DOHH2 (cell line): ENCODE data around the gene PCNX2.
"Not testable (repeated sequence)": the region's sequence is repeated elsewhere in the genome, so short reads cannot be mapped to it uniquely, and the experiment has no call there.

Experiments
- H3F3A ChIP-seq: fragments of 200-600 bp; sonication (generic), shearing (Covaris generic); 2 replicates; pipeline ENCODE4 v1.6.0; 2016; ENCODE audit warnings: antibody characterized with exemption, mild to moderate bottlenecking; ENCODE audit not compliant: control insufficient read depth, insufficient read depth
- H3K27ac ChIP-seq: fragments of 200-600 bp; sonication (generic); 2 replicates; pipeline ENCODE4 v1.5.1; 2014; ENCODE audit warnings: low read depth, mild to moderate bottlenecking, low read length, moderate library complexity
- H3K27me3 ChIP-seq: fragments of 200-600 bp; sonication (generic); 2 replicates; pipeline ENCODE4 v1.6.1; 2014; ENCODE audit warnings: mild to moderate bottlenecking, low read length, mixed read lengths; ENCODE audit not compliant: control insufficient read depth
- H3K36me3 ChIP-seq: fragments of 200-600 bp; sonication (generic); 2 replicates; pipeline ENCODE4 v1.6.1; 2014; ENCODE audit warnings: mild to moderate bottlenecking, low read length, moderate library complexity, mixed read lengths; ENCODE audit not compliant: control insufficient read depth
- H3K4me1 ChIP-seq: fragments of 200-600 bp; sonication (generic); 2 replicates; pipeline ENCODE4 v1.6.1; 2014; ENCODE audit warnings: mild to moderate bottlenecking, low read length, mixed read lengths; ENCODE audit not compliant: control insufficient read depth
- H3K4me2 ChIP-seq: fragments of 200-600 bp; sonication (generic); 2 replicates; pipeline ENCODE4 v1.6.0; 2014; ENCODE audit warnings: mild to moderate bottlenecking, low read length, moderate library complexity
- H3K4me3 ChIP-seq: fragments of 200-600 bp; sonication (generic); 2 replicates; pipeline ENCODE4 v1.5.1; 2014; ENCODE audit warnings: mild to moderate bottlenecking, low read length, mixed read lengths
- H3K79me2 ChIP-seq: fragments of 200-600 bp; sonication (generic); 2 replicates; pipeline ENCODE4 v1.6.1; 2014; ENCODE audit warnings: mild to moderate bottlenecking, low read length, mixed read lengths; ENCODE audit not compliant: control insufficient read depth
- H3K9me2 ChIP-seq: fragments of 200-600 bp; sonication (generic); replicated peaks from 2 replicates; pipeline ENCODE4 v1.6.1; 2014; ENCODE audit warnings: mild to moderate bottlenecking, low read length, mixed read lengths; ENCODE audit not compliant: control insufficient read depth
- H3K9me3 ChIP-seq: fragments of 200-600 bp; sonication (generic); 2 replicates; pipeline ENCODE4 v1.6.1; 2014; ENCODE audit warnings: antibody characterized with exemption, low read length, mixed read lengths; ENCODE audit not compliant: control insufficient read depth, insufficient read depth
- H4K20me1 ChIP-seq: fragments of 200-600 bp; sonication (generic); 2 replicates; pipeline ENCODE4 v1.6.0; 2014; ENCODE audit warnings: low read depth, mild to moderate bottlenecking, antibody characterized with exemption, low read length, moderate library complexity; ENCODE audit not compliant: control insufficient read depth, insufficient read depth
- CTCF ChIP-seq: fragments of 200-600 bp; sonication (generic); IDR thresholded peaks from one replicate; pipeline ENCODE4 v1.5.1; 2014; ENCODE audit warnings: antibody characterized with exemption, mild to moderate bottlenecking, low read depth, low read length; ENCODE audit not compliant: poor library complexity, severe bottlenecking
- EZH2phosphoT487 ChIP-seq: fragments of 200-600 bp; sonication (generic); IDR thresholded peaks from 2 replicates; pipeline ENCODE4 v1.6.1; 2017; ENCODE audit warnings: borderline replicate concordance, mild to moderate bottlenecking, antibody characterized with exemption, low read length, moderate library complexity, mixed read lengths

Gene PCNX2

GRCh38 chr1:233180641-233181364 is 114.7 kb downstream of the PCNX2 start:
- no peaks in the 10 kb centered on the region for H4K20me1 ChIP-seq
- H3K4me1 ChIP-seq: peaks cover 25% of the 10 kb centered on the region
- H3F3A ChIP-seq: no peaks in the 10 kb centered on the region
- no peaks in the 10 kb centered on the region for H3K79me2 ChIP-seq
- H3K27ac ChIP-seq: peak overlapping the region; percentile 48
- no peaks in the 10 kb centered on the region for H3K9me2 ChIP-seq
- H3K27me3 ChIP-seq: no peaks in the 10 kb centered on the region
- peak overlapping the region; percentile 30 for H3K4me3 ChIP-seq
- TF ChIP-seq EZH2phosphoT487: no peak
- TF ChIP-seq CTCF: no peak
- peaks cover 8% of the 10 kb centered on the region; the same call in 1 of the 2 replicates for H3K36me3 ChIP-seq
- peak overlapping the region; percentile 42 for H3K4me2 ChIP-seq
- peaks cover 3% of the 10 kb centered on the region; the same call in 1 of the 2 replicates for H3K9me3 ChIP-seq

GRCh38 chr1:233179638-233180037 is 115.9 kb downstream of the PCNX2 start:
- H3K36me3 ChIP-seq, H3K9me3 ChIP-seq, H3F3A ChIP-seq, H3K79me2 ChIP-seq, H3K9me2 ChIP-seq, H4K20me1 ChIP-seq, H3K27me3 ChIP-seq: not testable (repeated sequence)
- Histone ChIP-seq H3K4me2 (peak overlapping the region; percentile 42), H3K4me1 (peaks cover 25% of the 10 kb centered on the region), H3K27ac (peak overlapping the region; percentile 48), H3K4me3 (peak overlapping the region; percentile 30)

DNA sequence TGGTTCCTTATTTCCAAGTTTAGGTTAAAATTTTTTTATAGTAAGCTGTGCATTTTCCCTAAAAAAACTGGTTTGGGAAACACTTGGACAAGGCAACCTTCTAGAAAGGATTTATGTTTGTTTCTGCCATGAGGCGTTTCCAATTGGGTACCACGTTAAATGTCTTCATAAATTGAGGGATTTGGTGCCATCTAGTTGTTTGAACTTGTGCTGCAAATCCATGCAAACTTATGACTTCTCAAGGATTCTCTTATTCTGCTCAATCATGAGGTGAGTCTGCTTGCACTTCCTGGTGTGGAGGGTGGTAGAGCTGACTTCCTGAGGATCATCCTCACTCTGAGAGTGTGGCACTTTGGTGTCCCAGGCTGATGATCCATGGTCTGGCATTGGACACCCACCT is 123.3 kb downstream of the PCNX2 start:
- 0 out of 2 replicates have a peak, but pooled peaks cover 3% of the 10 kb centered on the region for H3F3A ChIP-seq
- H3K27ac ChIP-seq: no peak overlapping the region
- no peaks in the 10 kb centered on the region for H3K9me2 ChIP-seq
- no peaks in the 10 kb centered on the region for H3K36me3 ChIP-seq
- H3K4me1 ChIP-seq: peaks cover 5% of the 10 kb centered on the region
- TF ChIP-seq CTCF (no peak), EZH2phosphoT487 (no peak)
- H3K27me3 ChIP-seq: no peaks in the 10 kb centered on the region
- H3K9me3 ChIP-seq: peaks cover 4% of the 10 kb centered on the region; the same call in 1 of the 2 replicates
- H3K4me3 ChIP-seq: no peak overlapping the region
- H4K20me1 ChIP-seq: no peaks in the 10 kb centered on the region
- H3K79me2 ChIP-seq: no peaks in the 10 kb centered on the region
- no peak overlapping the region for H3K4me2 ChIP-seq

DNA sequence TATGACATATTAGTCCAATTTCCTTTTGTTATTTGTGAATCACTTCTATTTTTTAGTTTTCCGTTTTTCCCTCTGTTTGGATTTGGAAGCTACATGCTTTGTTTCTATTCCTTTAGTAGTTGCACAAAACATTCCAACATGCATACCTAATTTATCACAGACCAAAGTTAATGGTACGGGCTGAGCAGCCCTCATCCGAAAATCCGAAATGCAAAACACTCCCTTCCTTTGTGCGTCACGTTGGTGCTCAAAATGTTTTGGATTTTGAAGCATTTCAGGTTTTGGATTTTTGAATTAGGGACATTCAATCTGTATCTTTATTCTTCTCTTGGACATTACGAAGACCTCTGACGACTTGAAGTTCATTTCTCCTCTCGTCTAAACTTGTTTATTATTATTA is 124.8 kb downstream of the PCNX2 start:
- Histone ChIP-seq H3K4me3 (no peak overlapping the region), H3K4me1 (peaks cover 5% of the 10 kb centered on the region), H3F3A (0 out of 2 replicates have a peak, but pooled peaks cover 3% of the 10 kb centered on the region), H4K20me1 (no peaks in the 10 kb centered on the region), H3K36me3 (no peaks in the 10 kb centered on the region), H3K79me2 (no peaks in the 10 kb centered on the region), H3K27me3 (no peaks in the 10 kb centered on the region), H3K9me2 (no peaks in the 10 kb centered on the region), H3K9me3 (peaks cover 4% of the 10 kb centered on the region; the same call in 1 of the 2 replicates), H3K27ac (no peak overlapping the region), H3K4me2 (no peak overlapping the region)
- TF ChIP-seq EZH2phosphoT487 (no peak), CTCF (no peak)
